ENCODE measurements around the gene ATRNL1. TPM values are rescaled to one million over a fixed set of nuclear protein-coding genes. Genes with fewer than 3 reads are reported as not detected.

Gene ATRNL1
- total RNA-seq, 4 donors from 2014 or later, result 137 to 431 (median 202) TPM

- Histone ChIP-seq H3K9me3 (no peaks in the 10 kb centered on the region), H3K27ac (no peak overlapping the region), H3K4me1 (peaks cover 0 to 3% of the 10 kb centered on the region in 2 donors), H3K4me3 (no peak overlapping the region), H3K27me3 (no peaks in the 10 kb centered on the region), H3K36me3 (no peaks in the 10 kb centered on the region)
- intact Hi-C loops (cut with DNase I; ENCODE audit: low total_unique reads), result no loop called here
- DNase-seq, result no peak
- TF ChIP-seq POLR2A (IDR thresholded peaks at IDR 0.05), result no peak
- TF ChIP-seq, protein P1, sequence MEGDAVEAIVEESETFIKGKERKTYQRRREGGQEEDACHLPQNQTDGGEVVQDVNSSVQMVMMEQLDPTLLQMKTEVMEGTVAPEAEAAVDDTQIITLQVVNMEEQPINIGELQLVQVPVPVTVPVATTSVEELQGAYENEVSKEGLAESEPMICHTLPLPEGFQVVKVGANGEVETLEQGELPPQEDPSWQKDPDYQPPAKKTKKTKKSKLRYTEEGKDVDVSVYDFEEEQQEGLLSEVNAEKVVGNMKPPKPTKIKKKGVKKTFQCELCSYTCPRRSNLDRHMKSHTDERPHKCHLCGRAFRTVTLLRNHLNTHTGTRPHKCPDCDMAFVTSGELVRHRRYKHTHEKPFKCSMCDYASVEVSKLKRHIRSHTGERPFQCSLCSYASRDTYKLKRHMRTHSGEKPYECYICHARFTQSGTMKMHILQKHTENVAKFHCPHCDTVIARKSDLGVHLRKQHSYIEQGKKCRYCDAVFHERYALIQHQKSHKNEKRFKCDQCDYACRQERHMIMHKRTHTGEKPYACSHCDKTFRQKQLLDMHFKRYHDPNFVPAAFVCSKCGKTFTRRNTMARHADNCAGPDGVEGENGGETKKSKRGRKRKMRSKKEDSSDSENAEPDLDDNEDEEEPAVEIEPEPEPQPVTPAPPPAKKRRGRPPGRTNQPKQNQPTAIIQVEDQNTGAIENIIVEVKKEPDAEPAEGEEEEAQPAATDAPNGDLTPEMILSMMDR (IDR thresholded peaks at IDR 0.05), result no peak
These were observed 852.7 kb downstream of the ATRNL1 start for GRCh38 chr10:115945701-115946445.

DNA sequence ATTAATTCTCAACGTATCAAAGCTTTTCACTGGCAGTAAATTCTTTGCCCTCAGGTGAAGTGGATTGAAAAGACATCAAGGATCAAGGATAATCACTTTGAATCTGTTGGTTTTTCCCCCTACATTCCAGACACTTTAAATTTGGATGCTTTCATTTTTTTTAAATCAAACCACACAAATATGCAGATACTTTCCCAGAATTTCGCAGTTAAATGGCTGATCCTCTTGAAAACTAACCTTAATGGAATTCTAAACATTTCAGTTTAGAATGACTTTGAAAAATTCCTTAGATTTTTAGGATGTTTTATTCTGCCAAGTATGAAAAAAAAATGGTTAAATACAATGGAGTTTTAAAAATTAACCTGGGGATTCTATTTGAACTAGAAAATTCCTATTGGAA is 853.9 kb downstream of the ATRNL1 start:
- H3K27ac ChIP-seq, result no peak overlapping the region
- no peak for DNase-seq
- intact Hi-C loops (cut with DNase I; ENCODE audit: low total_unique reads), result no loop called here
- no peak for TF ChIP-seq POLR2A (IDR thresholded peaks at IDR 0.05)
- TF ChIP-seq, protein P1 (IDR thresholded peaks at IDR 0.05), result no peak
- H3K4me1 ChIP-seq, result no peaks in the 10 kb centered on the region
- H3K4me3 ChIP-seq, result no peak overlapping the region
- no peaks in the 10 kb centered on the region for H3K9me3 ChIP-seq
- H3K36me3 ChIP-seq, result no peaks in the 10 kb centered on the region
- H3K27me3 ChIP-seq, result no peaks in the 10 kb centered on the region

DNA sequence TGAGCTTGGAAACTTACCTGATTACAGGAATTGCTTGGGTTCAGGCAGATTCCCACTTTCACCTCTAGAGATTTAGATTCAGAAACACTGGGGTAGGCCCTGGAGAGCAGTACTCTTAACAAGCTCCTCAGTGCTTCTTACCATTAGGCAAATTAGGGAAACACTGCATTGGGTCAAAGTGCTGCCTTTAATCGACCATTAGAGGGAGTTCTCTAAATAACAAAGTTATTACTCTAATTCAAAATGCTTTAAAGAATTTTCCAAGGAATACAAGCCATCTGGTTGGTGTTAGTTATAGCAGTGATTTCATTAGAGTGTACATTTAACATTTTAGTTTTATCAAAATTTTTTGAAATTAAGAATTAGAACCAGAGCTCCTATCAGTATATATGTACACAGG is 855.3 kb downstream of the ATRNL1 start:
- no peaks in the 10 kb centered on the region for H3K27me3 ChIP-seq
- no peaks in the 10 kb centered on the region for H3K9me3 ChIP-seq
- H3K4me3 ChIP-seq, result no peak overlapping the region
- no peak overlapping the region for H3K27ac ChIP-seq
- intact Hi-C loops (cut with DNase I; ENCODE audit: low total_unique reads), result no loop called here
- DNase-seq, result no peak
- TF ChIP-seq, protein P1 (IDR thresholded peaks at IDR 0.05), result peak; percentile 21 to 30 (median 24)
- TF ChIP-seq POLR2A (IDR thresholded peaks at IDR 0.05), result no peak
- H3K4me1 ChIP-seq, result no peaks in the 10 kb centered on the region
- H3K36me3 ChIP-seq, result no peaks in the 10 kb centered on the region

DNA sequence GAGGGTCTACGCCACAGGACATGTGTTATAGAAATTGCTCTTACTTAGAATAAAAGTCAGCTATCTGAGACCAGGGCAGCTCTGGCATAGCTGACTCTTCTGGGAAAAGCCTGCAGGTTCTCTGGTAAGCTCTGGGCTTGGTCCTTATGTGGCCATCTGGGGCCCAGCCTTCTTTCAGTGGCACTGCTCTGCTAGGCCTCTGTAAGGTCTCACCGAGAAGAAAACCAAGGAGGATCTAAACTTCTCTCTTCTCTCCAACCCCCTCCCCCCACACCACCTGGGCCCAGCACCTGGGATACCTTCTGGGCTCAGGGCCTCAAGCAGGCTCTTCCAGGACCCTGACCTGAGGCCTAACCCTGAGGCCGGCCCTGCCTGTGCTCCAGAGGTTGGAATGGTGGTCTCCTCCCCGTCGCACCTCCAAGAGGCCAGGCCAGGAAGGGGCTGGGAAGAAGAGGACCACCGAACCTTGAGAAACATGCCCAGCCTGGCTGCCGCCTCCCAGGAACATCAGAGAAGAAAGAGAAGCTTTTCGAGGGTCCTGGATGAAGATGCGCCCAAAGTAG is 856.2 kb downstream of the ATRNL1 start:
- Histone ChIP-seq H3K4me1 (no peaks in the 10 kb centered on the region), H3K9me3 (no peaks in the 10 kb centered on the region), H3K27me3 (no peaks in the 10 kb centered on the region), H3K4me3 (no peak overlapping the region), H3K27ac (no peak overlapping the region), H3K36me3 (no peaks in the 10 kb centered on the region)
- no peak for DNase-seq
- TF ChIP-seq, protein P1 (IDR thresholded peaks at IDR 0.05), result no peak
- no peak for TF ChIP-seq POLR2A (IDR thresholded peaks at IDR 0.05)
- intact Hi-C loops (cut with DNase I; ENCODE audit: low total_unique reads), result no loop called here

DNA sequence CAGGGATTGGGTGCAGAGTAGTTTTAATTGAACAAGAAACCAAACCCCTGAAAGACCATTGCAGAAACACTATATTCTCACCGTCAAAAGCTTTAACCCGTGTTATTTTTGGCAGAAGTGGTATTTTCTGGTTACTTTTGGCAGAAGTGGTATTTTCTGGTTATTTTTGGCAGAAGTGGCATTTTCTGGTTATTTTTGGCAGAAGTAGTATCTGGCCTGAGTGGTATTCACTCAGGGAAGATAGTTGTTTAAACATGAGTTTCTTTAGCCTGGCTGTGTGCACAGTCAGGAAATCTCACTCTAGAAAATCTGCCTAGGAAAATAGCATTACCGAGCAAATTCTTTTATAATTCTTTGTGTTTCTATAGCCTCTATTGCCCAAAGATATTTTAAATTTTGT is 857.2 kb downstream of the ATRNL1 start:
- no peaks in the 10 kb centered on the region for H3K27me3 ChIP-seq
- H3K4me1 ChIP-seq, result no peaks in the 10 kb centered on the region
- intact Hi-C loops (cut with DNase I; ENCODE audit: low total_unique reads), result no loop called here
- no peak overlapping the region for H3K27ac ChIP-seq
- no peak overlapping the region for H3K4me3 ChIP-seq
- DNase-seq, result no peak
- H3K9me3 ChIP-seq, result no peaks in the 10 kb centered on the region
- H3K36me3 ChIP-seq, result no peaks in the 10 kb centered on the region
- TF ChIP-seq, protein P1 (IDR thresholded peaks at IDR 0.05), result no peak
- no peak for TF ChIP-seq POLR2A (IDR thresholded peaks at IDR 0.05)
